HG03280 (cell line): ENCODE results near the gene CNOT3.
"Not testable (repeated sequence)": the region's sequence is repeated elsewhere in the genome, so short reads cannot be mapped to it uniquely, and the experiment has no call there.

Source experiments
- ATAC-seq: cut with Tn5 transposase; IDR thresholded peaks from one replicate; pipeline ENCODE4 v1.9.1; 2021; ENCODE audit warnings: mild to moderate bottlenecking, moderate library complexity; ENCODE audit not compliant: unreplicated experiment

Gene CNOT3

DNA sequence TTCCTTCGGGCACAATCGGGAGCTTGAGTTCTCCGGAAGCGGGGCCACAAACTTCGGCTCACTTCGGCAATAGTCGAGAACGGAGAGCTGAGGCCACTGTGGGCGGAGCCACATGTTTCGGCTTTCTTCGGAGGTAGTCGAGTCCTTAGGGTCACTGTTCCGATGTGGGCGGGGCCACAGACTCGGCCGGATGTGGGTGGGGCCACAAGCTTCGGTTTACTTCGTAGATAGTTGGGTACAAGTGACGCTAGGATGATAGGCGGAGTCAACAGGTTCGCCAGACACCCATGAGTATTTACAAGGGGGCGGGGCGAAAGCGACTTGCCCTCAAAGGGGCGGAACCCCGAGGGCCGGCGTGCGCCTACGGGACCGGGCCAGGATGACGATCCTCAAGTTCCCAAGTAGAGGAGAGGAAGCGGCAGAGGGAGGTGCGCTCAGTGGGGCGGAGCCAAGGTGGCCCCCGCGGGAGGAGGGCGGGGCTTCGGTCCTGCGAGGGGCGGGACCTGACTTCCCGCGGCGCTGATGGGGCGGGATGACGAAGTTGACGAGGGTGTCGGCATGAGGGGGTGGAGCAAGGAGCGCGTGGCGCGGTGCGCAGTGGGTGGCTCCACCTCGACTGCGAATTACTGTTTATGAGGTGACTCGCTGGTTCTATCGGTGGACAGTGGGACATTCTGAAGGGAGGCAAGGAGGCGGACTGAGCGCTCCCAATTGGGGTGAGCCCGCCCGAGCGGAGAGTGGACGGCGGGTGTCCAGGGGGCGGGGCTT is 52.4 kb downstream of the CNOT3 start:
- ATAC-seq, result peak; percentile 44

DNA sequence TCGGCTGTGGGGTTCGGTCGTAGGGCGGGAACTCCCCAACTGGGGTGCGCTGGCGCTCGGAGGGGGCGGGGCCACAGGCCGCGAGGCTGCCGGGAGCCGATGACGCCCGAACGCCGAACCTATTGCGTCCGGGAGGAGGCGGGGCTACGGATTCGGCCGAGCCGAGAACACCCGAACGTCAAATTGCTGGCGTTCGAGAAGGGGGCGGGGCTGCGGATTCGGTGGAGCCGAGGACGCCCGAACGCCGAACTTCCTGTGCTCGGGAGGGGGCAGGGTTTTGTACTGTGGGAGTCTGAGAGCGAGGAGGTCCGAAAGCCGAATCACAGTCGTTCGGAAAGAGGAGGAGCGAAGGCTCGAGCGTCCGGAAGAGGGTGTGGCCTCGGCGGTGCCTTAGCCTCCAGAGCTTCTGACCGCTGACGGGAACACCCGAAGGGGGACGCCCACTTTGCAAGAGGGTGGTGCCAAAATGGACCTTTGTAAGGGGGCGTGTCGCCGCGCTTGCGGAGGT is 53.0 kb downstream of the CNOT3 start:
- peak; percentile 49 for ATAC-seq

GRCh38 chr19:54191011-54191810 is 53.6 kb downstream of the CNOT3 start, which contains the start of gene TSEN34:
TSEN34 (plus strand) TSS chr19:54191308; CDS start chr19:54191365, 57 bp downstream.
- peak; percentile 26 for ATAC-seq

DNA sequence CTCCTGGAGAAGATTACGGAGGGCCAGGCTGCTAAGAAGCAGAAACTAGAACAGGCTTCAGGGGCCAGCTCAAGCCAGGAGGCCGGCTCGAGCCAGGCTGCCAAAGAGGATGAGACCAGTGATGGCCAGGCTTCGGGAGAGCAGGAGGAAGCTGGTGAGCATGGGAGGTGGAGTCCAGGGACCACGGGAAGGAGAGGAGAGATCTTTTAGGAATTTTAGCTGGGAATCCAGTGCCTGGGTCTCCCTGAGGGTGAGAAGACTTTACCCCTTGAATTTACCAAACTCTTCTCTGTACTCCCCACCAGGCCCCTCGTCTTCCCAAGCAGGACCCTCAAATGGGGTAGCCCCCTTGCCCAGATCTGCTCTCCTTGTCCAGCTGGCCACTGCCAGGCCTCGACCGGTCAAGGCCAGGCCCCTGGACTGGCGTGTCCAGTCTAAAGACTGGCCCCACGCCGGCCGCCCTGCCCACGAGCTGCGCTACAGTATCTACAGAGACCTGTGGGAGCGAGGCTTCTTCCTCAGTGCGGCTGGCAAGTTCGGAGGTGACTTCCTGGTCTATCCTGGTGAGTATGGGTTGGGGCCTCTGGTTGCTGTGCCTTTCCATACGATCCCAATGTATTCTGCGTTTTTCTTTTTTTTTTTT is 54.4 kb downstream of the CNOT3 start:
- ATAC-seq, result no peak

DNA sequence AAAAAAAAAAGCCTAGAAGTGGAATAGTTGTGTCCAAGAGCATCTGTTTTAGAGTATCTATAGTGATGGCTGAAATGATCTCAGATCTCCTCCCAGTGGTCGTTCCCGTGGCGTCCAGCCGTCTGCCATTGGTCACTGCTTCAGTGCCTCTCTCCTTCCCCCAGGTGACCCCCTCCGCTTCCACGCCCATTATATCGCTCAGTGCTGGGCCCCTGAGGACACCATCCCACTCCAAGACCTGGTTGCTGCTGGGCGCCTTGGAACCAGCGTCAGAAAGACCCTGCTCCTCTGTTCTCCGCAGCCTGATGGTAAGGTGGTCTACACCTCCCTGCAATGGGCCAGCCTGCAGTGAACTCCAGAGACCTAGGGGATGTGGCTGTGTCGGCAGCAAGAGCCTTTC is 55.4 kb downstream of the CNOT3 start:
- ATAC-seq, result no peak

DNA sequence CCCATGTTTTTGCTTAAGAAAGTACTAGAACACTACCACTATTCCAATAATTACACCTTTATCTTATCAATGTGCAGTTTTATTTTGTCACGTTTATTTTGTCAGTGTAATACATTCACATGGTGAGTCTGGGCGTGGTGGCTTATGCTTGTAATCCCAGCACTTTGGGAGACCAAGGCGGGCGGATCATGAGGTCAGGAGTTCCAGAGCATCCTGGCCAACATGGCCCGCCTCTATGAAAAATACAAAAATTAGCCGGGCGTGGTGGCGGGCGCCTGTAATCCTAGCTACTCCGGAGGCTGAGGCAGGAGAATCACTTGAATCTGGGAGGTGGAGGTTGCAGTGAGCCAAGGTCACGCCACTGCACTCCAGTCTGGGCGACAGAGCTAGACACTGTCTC is 56.9 kb downstream of the CNOT3 start:
- not testable (repeated sequence) for ATAC-seq

- no peak for ATAC-seq
These were observed 59.0 kb downstream of the CNOT3 start for GRCh38 chr19:54196536-54196935.

DNA sequence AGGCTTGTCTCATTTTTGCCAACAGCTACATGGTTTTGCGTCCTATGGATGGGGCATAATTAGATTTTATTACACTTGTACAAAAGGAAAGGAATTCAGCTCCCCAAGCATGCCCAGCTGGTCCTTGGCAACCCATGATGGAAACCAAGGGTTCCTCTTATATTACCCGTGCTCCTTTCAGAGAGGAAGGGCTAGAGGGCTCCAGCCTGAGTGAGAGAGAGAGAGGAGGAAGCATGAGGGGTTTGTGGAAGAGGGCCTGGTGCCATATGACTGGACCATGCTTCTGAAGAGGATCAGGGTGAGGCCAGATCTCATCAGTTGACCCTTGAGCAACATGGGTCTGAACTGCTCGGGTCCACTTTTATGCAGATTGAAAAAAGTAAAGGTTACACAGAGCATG is 59.6 kb downstream of the CNOT3 start:
- ATAC-seq, result no peak

GRCh38 chr19:54199401-54199800 is 61.8 kb downstream of the CNOT3 start:
- ATAC-seq, result no peak

DNA sequence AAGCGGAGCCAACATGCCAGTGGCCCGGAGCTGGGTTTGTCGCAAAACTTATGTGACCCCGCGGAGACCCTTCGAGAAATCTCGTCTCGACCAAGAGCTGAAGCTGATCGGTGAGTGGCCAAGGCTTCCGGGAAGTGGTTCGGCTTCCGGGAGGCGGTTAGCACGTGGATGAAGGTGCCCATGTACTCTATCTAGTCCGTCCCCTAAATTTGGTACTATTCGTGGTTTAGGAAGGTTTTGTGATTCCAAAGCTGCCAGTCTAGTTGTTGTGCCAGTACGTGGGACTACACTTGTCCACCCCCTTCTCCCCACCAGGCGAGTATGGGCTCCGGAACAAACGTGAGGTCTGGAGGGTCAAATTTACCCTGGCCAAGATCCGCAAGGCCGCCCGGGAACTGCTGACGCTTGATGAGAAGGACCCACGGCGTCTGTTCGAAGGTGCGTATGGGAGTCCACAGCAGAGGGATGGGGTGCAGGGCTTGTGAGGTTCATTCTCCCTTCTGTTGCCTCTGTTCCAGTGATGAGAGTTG is 63.7 kb downstream of the CNOT3 start:
- no peak for ATAC-seq

DNA sequence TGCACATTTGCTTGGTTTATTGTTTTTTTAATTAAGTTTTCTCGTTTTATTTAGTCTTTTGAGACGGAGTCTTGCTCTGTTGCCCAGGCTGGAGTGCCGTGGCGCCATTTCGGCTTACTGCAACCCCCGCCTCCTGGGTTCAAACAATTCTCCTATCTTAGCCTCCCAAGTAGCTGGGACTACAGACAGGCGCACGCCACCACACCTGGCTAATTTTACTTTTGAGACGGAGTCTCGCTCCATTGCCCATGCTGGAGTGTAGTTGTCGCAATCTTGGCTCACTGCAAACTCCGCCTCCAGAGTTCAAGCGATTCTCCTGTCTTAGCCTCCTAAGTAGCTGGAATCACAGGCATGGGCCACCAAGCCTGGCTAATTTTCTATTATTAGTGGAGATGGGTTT is 64.4 kb downstream of the CNOT3 start:
- no peak for ATAC-seq

- ATAC-seq, result no peak
These were observed 65.6 kb downstream of the CNOT3 start for GRCh38 chr19:54203151-54203611.

GRCh38 chr19:54204767-54205468 is 67.4 kb downstream of the CNOT3 start:
- no peak for ATAC-seq
